ENCODE data around the gene LONP2.

Gene LONP2

DNA sequence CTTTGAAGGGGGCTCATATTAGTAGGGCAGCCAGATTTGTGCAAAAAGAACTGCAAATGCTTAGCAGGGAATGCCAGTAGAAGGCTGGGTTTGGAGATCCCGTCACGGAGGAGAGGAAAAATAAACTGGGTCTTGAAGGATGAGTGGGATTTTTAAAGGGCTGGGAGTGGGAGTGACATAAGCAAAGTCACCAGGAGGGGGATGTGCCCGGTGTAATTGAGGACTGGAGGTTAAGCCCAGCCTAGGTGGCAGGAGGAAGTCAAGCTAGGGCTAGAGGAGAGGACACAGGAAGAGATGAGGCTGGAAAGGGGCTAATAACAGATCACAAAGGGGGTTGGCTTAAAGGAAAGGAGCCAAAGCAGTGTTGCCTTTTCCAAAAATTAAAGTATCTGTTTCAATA is 23.2 kb upstream of the LONP2 start:
- Histone ChIP-seq H3K27me3 (ENCODE audit: low read length) (peaks cover 3% of the 10 kb centered on the region; the same call in 1 of the 2 replicates), H3F3A (ENCODE audit: insufficient read depth) (no peaks in the 10 kb centered on the region), H3K9me3 (ENCODE audit: insufficient read depth, low read length) (no peaks in the 10 kb centered on the region), H3K4me2 (ENCODE audit: low read depth, low read length, poor library complexity, severe bottlenecking) (no peak overlapping the region), H3K4me3 (ENCODE audit: insufficient read depth, low read length, poor library complexity, severe bottlenecking) (no peak overlapping the region), H2AFZ (ENCODE audit: low read depth, low read length, severe bottlenecking) (no peak overlapping the region), H4K20me1 (ENCODE audit: low read depth, low read length) (no peaks in the 10 kb centered on the region), H3K9ac (ENCODE audit: low read length) (no peak overlapping the region), H3K79me2 (ENCODE audit: insufficient read depth, low read length) (no peaks in the 10 kb centered on the region), H3K9me2 (replicated peaks; ENCODE audit: insufficient read depth, low read length) (no peaks in the 10 kb centered on the region), H3K27ac (ENCODE audit: low read depth, low read length) (no peak overlapping the region), H3K36me3 (ENCODE audit: low read length) (no peaks in the 10 kb centered on the region)
- TF ChIP-seq, protein P1, sequence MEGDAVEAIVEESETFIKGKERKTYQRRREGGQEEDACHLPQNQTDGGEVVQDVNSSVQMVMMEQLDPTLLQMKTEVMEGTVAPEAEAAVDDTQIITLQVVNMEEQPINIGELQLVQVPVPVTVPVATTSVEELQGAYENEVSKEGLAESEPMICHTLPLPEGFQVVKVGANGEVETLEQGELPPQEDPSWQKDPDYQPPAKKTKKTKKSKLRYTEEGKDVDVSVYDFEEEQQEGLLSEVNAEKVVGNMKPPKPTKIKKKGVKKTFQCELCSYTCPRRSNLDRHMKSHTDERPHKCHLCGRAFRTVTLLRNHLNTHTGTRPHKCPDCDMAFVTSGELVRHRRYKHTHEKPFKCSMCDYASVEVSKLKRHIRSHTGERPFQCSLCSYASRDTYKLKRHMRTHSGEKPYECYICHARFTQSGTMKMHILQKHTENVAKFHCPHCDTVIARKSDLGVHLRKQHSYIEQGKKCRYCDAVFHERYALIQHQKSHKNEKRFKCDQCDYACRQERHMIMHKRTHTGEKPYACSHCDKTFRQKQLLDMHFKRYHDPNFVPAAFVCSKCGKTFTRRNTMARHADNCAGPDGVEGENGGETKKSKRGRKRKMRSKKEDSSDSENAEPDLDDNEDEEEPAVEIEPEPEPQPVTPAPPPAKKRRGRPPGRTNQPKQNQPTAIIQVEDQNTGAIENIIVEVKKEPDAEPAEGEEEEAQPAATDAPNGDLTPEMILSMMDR (IDR thresholded peaks at IDR 0.05; ENCODE audit: insufficient read depth, low read length, poor library complexity, severe bottlenecking), result no peak
- TF ChIP-seq EZH2phosphoT487 (conservative IDR thresholded peaks at IDR 0.05; ENCODE audit: low read length), result no peak

- H3K4me3 ChIP-seq (ENCODE audit: insufficient read depth, low read length, poor library complexity, severe bottlenecking), result no peak overlapping the region
- no peak overlapping the region for H3K4me2 ChIP-seq (ENCODE audit: low read depth, low read length, poor library complexity, severe bottlenecking)
- H3K9me2 ChIP-seq (replicated peaks; ENCODE audit: insufficient read depth, low read length), result no peaks in the 10 kb centered on the region
- H2AFZ ChIP-seq (ENCODE audit: low read depth, low read length, severe bottlenecking), result no peak overlapping the region
- H3K27ac ChIP-seq (ENCODE audit: low read depth, low read length), result no peak overlapping the region
- no peaks in the 10 kb centered on the region for H3F3A ChIP-seq (ENCODE audit: insufficient read depth)
- no peak for TF ChIP-seq EZH2phosphoT487 (conservative IDR thresholded peaks at IDR 0.05; ENCODE audit: low read length)
- TF ChIP-seq, protein P1 (IDR thresholded peaks at IDR 0.05; ENCODE audit: insufficient read depth, low read length, poor library complexity, severe bottlenecking), result no peak
- no peaks in the 10 kb centered on the region for H4K20me1 ChIP-seq (ENCODE audit: low read depth, low read length)
- no peaks in the 10 kb centered on the region for H3K9me3 ChIP-seq (ENCODE audit: insufficient read depth, low read length)
- H3K36me3 ChIP-seq (ENCODE audit: low read length), result no peaks in the 10 kb centered on the region
- H3K27me3 ChIP-seq (ENCODE audit: low read length), result peaks cover 3% of the 10 kb centered on the region; the same call in 1 of the 2 replicates
- H3K9ac ChIP-seq (ENCODE audit: low read length), result no peak overlapping the region
- no peaks in the 10 kb centered on the region for H3K79me2 ChIP-seq (ENCODE audit: insufficient read depth, low read length)
Measured at GRCh38 chr16:48223490-48223889, 20.6 kb upstream of the LONP2 start.

DNA sequence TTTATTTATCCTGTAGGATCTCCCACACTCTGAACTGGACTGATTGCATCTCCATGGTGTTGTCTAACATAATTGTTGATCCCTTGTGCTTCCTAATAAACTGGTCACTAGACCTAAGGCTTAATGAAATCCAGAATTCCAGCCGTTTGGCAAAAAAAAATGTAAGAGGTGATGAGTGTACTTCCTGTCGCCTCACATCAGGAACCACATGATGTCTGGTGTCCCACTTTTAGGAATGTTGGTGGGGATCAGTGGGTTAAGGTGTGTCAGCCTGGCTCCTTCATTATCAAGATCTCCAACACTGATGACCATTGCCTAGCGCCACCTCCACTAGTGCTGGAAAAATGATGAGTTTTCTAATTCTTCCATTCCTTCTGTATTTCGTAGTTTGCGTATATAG is 18.6 kb upstream of the LONP2 start:
- TF ChIP-seq EZH2phosphoT487 (conservative IDR thresholded peaks at IDR 0.05; ENCODE audit: low read length), result no peak
- TF ChIP-seq, protein P1 (IDR thresholded peaks at IDR 0.05; ENCODE audit: insufficient read depth, low read length, poor library complexity, severe bottlenecking), result no peak
- no peaks in the 10 kb centered on the region for H3K36me3 ChIP-seq (ENCODE audit: low read length)
- H3K27me3 ChIP-seq (ENCODE audit: low read length), result peaks cover 3% of the 10 kb centered on the region; the same call in 1 of the 2 replicates
- H3K79me2 ChIP-seq (ENCODE audit: insufficient read depth, low read length), result no peaks in the 10 kb centered on the region
- H3F3A ChIP-seq (ENCODE audit: insufficient read depth), result no peaks in the 10 kb centered on the region
- H2AFZ ChIP-seq (ENCODE audit: low read depth, low read length, severe bottlenecking), result no peak overlapping the region
- no peaks in the 10 kb centered on the region for H3K9me2 ChIP-seq (replicated peaks; ENCODE audit: insufficient read depth, low read length)
- H3K4me3 ChIP-seq (ENCODE audit: insufficient read depth, low read length, poor library complexity, severe bottlenecking), result no peak overlapping the region
- H3K9ac ChIP-seq (ENCODE audit: low read length), result no peak overlapping the region
- H3K9me3 ChIP-seq (ENCODE audit: insufficient read depth, low read length), result no peaks in the 10 kb centered on the region
- no peaks in the 10 kb centered on the region for H4K20me1 ChIP-seq (ENCODE audit: low read depth, low read length)
- H3K27ac ChIP-seq (ENCODE audit: low read depth, low read length), result no peak overlapping the region
- no peak overlapping the region for H3K4me2 ChIP-seq (ENCODE audit: low read depth, low read length, poor library complexity, severe bottlenecking)

Measured in SU-DHL-6 (cell line).